Renal cortical epithelial cell (primary cell): Measurements from ENCODE around the gene TSPAN5. TPM values are rescaled to one million over a fixed set of nuclear protein-coding genes. Genes with fewer than 3 reads are reported as not detected.

Source experiments
- DNase-seq: peaks from one replicate; pipeline ENCODE4 v3.0.0-alpha.2; 2011; ENCODE audit warnings: low read depth
- total RNA-seq: library from RNA; depleted of rRNA; stranded (reverse); fragments of >200 nt; gene quantifications from 2 replicates; pipeline ENCODE4 v1.2.3, GENCODE V29; 2014

The TSPAN5 gene
- total RNA-seq, 1 donor from 2014 or later: 28.4 TPM

GRCh38 chr4:98496152-98496845 is 162.1 kb downstream of the TSPAN5 start:
- no peak for DNase-seq

GRCh38 chr4:98493296-98493695 is 165.1 kb downstream of the TSPAN5 start:
- no peak for DNase-seq

GRCh38 chr4:98491899-98492559 is 166.4 kb downstream of the TSPAN5 start:
- DNase-seq: peak; percentile 61

GRCh38 chr4:98490251-98490650 is 168.2 kb downstream of the TSPAN5 start:
- DNase-seq: no peak

GRCh38 chr4:98485816-98486345 is 172.5 kb downstream of the TSPAN5 start:
- no peak for DNase-seq

GRCh38 chr4:98484031-98484430 is 174.4 kb downstream of the TSPAN5 start:
- peak; percentile 71 for DNase-seq

GRCh38 chr4:98482847-98483806 is 175.3 kb downstream of the TSPAN5 start:
- DNase-seq: peak; percentile 86

- DNase-seq: no peak
Observed at GRCh38 chr4:98482503-98482846, 175.9 kb downstream of the TSPAN5 start.

GRCh38 chr4:98481167-98481566 is 177.2 kb downstream of the TSPAN5 start:
- no peak for DNase-seq

- DNase-seq: no peak
Observed at GRCh38 chr4:98480535-98480934, 177.9 kb downstream of the TSPAN5 start.

GRCh38 chr4:98479590-98479989 is 178.8 kb downstream of the TSPAN5 start:
- peak; percentile 21 for DNase-seq

- DNase-seq: no peak
Observed at GRCh38 chr4:98476891-98477290, 181.5 kb downstream of the TSPAN5 start.

- DNase-seq: peak; percentile 93
Observed at GRCh38 chr4:98474408-98474844, 184.0 kb downstream of the TSPAN5 start.

- no peak for DNase-seq
Observed at GRCh38 chr4:98473046-98473445, 185.4 kb downstream of the TSPAN5 start.

GRCh38 chr4:98470831-98471230 is 187.6 kb downstream of the TSPAN5 start:
- DNase-seq: no peak

GRCh38 chr4:98470366-98470765 is 188.0 kb downstream of the TSPAN5 start:
- DNase-seq: no peak

- DNase-seq: no peak
Observed at GRCh38 chr4:98469771-98470170, 188.6 kb downstream of the TSPAN5 start.

GRCh38 chr4:98468709-98469108 is 189.7 kb downstream of the TSPAN5 start:
- DNase-seq: no peak

GRCh38 chr4:98467627-98468072 is 190.8 kb downstream of the TSPAN5 start:
- peak; percentile 90 for DNase-seq

- DNase-seq: no peak
Observed at GRCh38 chr4:98466868-98467599, 191.4 kb downstream of the TSPAN5 start.

- no peak for DNase-seq
Observed at GRCh38 chr4:98462487-98462886, 195.9 kb downstream of the TSPAN5 start.
